Activated CD8-positive, alpha-beta T cell treated with anti-CD3 and anti-CD28 coated beads for 36 hours (primary cell): ENCODE data around the gene ZYX. TPM values are rescaled to one million over a fixed set of nuclear protein-coding genes. Genes with fewer than 3 reads are reported as not detected.
A peak's percentile ranks its signal among the peaks of the same experiment; 100 is the strongest.

ENCODE experiments used
- ATAC-seq: fragments of 200-7000 bp; cut with Tn5 transposase; one replicate; pipeline ENCODE4 v1.10.0; 2021; ENCODE audit warnings: mild to moderate bottlenecking, moderate library complexity
- CTCF ChIA-PET: fragments of 350-600 bp; sonication (Branson Sonifier 250); formaldehyde crosslinking; loops from one replicate; lab custom pipeline; 2021; ENCODE audit warnings: antibody characterized with exemption; lab: Charles Lee
- POLR2A ChIA-PET: fragments of 350-600 bp; sonication (Branson Sonifier 250); formaldehyde crosslinking; loops from one replicate; lab custom pipeline; 2021; ENCODE audit warnings: antibody characterized with exemption; lab: Charles Lee
- DNase-seq: peaks from one replicate; pipeline ENCODE4 v3.0.0-alpha.2; 2020
- H3K27ac Mint-ChIP-seq: one replicate; pipeline ENCODE4 v1.8.0; 2021; ENCODE audit warnings: mild to moderate bottlenecking, mixed read lengths
- H3K27me3 Mint-ChIP-seq: one replicate; pipeline ENCODE4 v1.8.0; 2021; ENCODE audit warnings: mixed read lengths
- H3K36me3 Mint-ChIP-seq: one replicate; pipeline ENCODE4 v1.8.0; 2021; ENCODE audit warnings: low read depth, mixed read lengths
- H3K4me1 Mint-ChIP-seq: one replicate; pipeline ENCODE4 v1.8.0; 2021; ENCODE audit warnings: low read depth, mixed read lengths
- H3K4me3 Mint-ChIP-seq: one replicate; pipeline ENCODE4 v1.8.0; 2021; ENCODE audit warnings: mild to moderate bottlenecking, moderate library complexity, mixed read lengths
- H3K9me3 Mint-ChIP-seq: one replicate; pipeline ENCODE4 v1.8.0; 2021; ENCODE audit warnings: mixed read lengths
- intact Hi-C: fragments of 100-400 bp; cut with micrococcal nuclease; formaldehyde crosslinking; loops from one replicate; pipeline ENCODE4 v1.10.0; 2022
- total RNA-seq, 2 experiments: library from RNA; stranded (reverse); gene quantifications; one replicate each; pipeline ENCODE4 v1.2.3, GENCODE V29; 2021
- TF ChIP-seq, protein P1 (sequence below): fragments of 200-600 bp; IDR thresholded peaks from one replicate; pipeline ENCODE4 v1.8.0; 2022; ENCODE audit warnings: antibody characterized with exemption, mild to moderate bottlenecking

Gene ZYX
- total RNA-seq, 2 experiments from 2014 or later = 111 to 120 TPM

DNA sequence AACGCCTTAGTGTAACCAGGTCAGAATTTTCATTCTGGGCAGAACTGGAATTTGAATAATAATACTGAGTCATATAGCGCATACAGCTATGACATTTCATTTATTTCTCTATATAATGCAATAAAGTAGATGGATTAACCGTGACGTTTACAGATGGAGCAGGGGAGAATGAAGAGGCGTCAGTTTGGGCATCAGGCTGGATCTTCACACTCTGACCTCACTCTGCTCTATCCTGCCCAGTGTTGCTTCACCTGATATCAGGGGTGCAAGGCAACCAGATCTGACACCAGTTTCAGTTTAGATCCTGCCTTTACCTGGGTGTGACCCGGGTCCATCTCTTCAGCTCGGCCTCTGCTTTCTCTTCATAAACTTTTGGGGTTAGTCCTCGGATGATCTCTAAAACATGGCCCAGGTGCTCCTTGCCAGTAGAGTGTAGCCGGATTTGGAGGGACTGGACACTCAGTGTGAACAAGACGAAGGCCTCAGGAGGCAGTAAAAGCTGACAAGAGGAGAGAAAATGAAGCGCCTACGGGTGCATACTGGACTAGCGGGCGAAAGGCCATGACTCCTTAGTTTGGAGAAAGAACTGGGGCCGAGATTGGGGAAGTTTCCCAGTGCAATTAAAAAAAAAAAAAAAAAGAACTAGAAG is 1.4 kb upstream of the ZYX start:
- Mint-ChIP-seq H3K27ac (peak overlapping the region; percentile 88), H3K27me3 (no peaks in the 10 kb centered on the region), H3K4me3 (peak overlapping the region; percentile 85), H3K36me3 (no peaks in the 10 kb centered on the region), H3K9me3 (no peaks in the 10 kb centered on the region), H3K4me1 (peaks cover 41% of the 10 kb centered on the region)
- POLR2A ChIA-PET = interaction anchor here (0.6 to 1.7 kb wide), 14 partner anchors 10 to 140 kb away, joined by 3 to 6 read pairs (median 4); partner anchors contain the start of gene GSTK1
- ATAC-seq = no peak
- CTCF ChIA-PET = interaction anchor here (0.7 to 3.0 kb wide), 30 partner anchors 8 to 142 kb away, joined by 3 to 47 read pairs (median 6); partner anchors contain the start of genes CASP2 and EPHA1
- intact Hi-C loops = loop anchor here (5.0 kb wide), 1 partner anchor 38 kb away; no protein-coding TSS in a partner anchor
- no peak for DNase-seq
- TF ChIP-seq, protein P1, sequence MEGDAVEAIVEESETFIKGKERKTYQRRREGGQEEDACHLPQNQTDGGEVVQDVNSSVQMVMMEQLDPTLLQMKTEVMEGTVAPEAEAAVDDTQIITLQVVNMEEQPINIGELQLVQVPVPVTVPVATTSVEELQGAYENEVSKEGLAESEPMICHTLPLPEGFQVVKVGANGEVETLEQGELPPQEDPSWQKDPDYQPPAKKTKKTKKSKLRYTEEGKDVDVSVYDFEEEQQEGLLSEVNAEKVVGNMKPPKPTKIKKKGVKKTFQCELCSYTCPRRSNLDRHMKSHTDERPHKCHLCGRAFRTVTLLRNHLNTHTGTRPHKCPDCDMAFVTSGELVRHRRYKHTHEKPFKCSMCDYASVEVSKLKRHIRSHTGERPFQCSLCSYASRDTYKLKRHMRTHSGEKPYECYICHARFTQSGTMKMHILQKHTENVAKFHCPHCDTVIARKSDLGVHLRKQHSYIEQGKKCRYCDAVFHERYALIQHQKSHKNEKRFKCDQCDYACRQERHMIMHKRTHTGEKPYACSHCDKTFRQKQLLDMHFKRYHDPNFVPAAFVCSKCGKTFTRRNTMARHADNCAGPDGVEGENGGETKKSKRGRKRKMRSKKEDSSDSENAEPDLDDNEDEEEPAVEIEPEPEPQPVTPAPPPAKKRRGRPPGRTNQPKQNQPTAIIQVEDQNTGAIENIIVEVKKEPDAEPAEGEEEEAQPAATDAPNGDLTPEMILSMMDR = no peak

DNA sequence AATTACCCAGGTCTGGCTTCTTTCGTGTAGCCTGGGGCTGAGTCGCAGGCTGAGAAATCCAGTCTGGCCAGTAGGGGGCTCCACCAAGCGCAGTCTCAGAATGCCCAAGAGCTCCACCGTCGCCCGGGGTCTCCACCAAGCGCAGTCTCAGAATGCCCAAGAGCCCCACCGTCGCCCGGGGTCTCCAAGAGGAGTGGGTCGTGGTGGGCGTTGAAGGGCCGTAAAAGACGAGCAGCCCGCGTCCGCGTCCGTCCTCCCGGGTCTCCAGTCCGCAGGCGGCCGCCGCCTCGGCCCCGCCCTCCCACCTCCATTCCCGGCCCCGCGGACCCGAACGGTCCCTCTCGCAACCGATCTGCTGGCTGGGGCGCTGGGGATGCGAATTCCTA is 892 bp upstream of the ZYX start:
- H3K4me3 Mint-ChIP-seq = peak overlapping the region; percentile 85
- ChIA-PET POLR2A (interaction anchor here (0.6 to 1.7 kb wide), 14 partner anchors 11 to 140 kb away, joined by 3 to 6 read pairs (median 4); partner anchors contain the start of gene GSTK1), CTCF (interaction anchor here (0.7 to 3.0 kb wide), 29 partner anchors 8 to 142 kb away, joined by 3 to 47 read pairs (median 6); partner anchors contain the start of genes CASP2 and EPHA1)
- peak overlapping the region; percentile 88 for H3K27ac Mint-ChIP-seq
- DNase-seq (peak; percentile 94), ATAC-seq (peak; percentile 45)
- TF ChIP-seq, protein P1 = peak; percentile 90
- no peaks in the 10 kb centered on the region for H3K27me3 Mint-ChIP-seq
- no peaks in the 10 kb centered on the region for H3K9me3 Mint-ChIP-seq
- H3K36me3 Mint-ChIP-seq = no peaks in the 10 kb centered on the region
- peaks cover 36% of the 10 kb centered on the region for H3K4me1 Mint-ChIP-seq
- intact Hi-C loops = no loop called here

DNA sequence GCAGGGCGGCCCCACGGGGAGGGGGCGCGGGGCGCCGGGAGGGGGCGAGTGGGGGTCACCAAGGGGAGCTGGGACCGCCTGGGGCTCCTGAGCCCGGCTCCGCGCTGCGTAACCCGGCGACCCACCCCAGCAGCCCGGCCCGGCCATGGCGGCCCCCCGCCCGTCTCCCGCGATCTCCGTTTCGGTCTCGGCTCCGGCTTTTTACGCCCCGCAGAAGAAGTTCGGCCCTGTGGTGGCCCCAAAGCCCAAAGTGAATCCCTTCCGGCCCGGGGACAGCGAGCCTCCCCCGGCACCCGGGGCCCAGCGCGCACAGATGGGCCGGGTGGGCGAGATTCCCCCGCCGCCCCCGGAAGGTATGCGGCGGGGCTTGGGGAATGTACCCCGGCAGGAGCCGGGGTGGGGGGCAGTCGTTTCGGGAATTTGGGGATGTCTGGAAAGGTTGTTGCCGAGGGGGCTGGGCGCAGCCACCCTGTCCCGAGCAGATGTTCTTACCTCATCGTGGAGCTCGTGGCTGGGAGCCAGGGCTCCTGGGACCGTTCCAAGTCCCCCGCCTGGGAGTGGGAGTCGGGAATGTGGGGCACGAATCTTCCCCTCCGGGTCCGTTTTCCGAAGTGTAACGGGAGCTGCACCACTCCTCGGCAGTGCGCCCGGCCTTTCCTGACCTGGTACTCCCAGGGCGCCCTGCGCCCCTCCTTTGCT is 431 bp downstream of the ZYX start:
- Mint-ChIP-seq H3K27me3 (no peaks in the 10 kb centered on the region), H3K27ac (peak overlapping the region; percentile 37), H3K4me1 (peaks cover 24% of the 10 kb centered on the region), H3K4me3 (no peak overlapping the region), H3K36me3 (no peaks in the 10 kb centered on the region), H3K9me3 (no peaks in the 10 kb centered on the region)
- ATAC-seq = peak; percentile 2
- intact Hi-C loops = no loop called here
- DNase-seq = peak; percentile 41
- CTCF ChIA-PET = interaction anchor here (0.8 to 2.4 kb wide), 5 partner anchors 25 to 141 kb away, joined by 3 to 6 read pairs (median 4); no protein-coding TSS in a partner anchor
- POLR2A ChIA-PET = interaction anchor here (0.7 to 1.6 kb wide), 5 partner anchors 9 to 76 kb away, joined by 3 to 4 read pairs (median 3); partner anchors contain the start of gene EPHA1
- TF ChIP-seq, protein P1 = no peak

DNA sequence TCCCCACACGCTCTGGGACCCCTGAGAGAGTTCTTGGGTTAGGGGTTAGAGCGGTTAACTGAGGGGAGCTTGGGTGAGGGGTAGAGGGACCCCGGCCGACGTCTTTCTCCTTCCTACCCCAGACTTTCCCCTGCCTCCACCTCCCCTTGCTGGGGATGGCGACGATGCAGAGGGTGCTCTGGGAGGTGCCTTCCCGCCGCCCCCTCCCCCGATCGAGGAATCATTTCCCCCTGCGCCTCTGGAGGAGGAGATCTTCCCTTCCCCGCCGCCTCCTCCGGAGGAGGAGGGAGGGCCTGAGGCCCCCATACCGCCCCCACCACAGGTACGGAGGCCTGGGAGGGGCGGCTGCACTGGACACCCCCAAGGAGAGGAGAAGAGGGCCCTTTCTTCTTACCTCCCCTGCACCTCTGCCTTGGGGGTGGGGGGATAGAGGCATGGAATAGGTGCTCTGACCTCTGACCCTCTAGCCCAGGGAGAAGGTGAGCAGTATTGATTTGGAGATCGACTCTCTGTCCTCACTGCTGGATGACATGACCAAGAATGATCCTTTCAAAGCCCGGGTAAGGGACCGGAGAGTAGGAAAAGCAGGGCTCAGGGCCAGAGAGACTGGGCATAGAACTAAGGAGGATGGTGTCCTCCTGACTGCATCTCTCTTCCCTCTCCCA is 1.1 kb downstream of the ZYX start:
- peaks cover 18% of the 10 kb centered on the region for H3K4me1 Mint-ChIP-seq
- DNase-seq (no peak), ATAC-seq (no peak)
- peak overlapping the region; percentile 22 for H3K27ac Mint-ChIP-seq
- no peaks in the 10 kb centered on the region for H3K9me3 Mint-ChIP-seq
- no peaks in the 10 kb centered on the region for H3K36me3 Mint-ChIP-seq
- TF ChIP-seq, protein P1 = no peak
- no peaks in the 10 kb centered on the region for H3K27me3 Mint-ChIP-seq
- POLR2A ChIA-PET = interaction anchor here (0.7 to 2.3 kb wide), 6 partner anchors 9 to 119 kb away, joined by 3 to 8 read pairs (median 4); partner anchors contain the start of genes EPHA1 and GSTK1
- CTCF ChIA-PET = interaction anchor here (0.6 to 1.5 kb wide), 4 partner anchors 11 to 141 kb away, joined by 3 to 4 read pairs (median 3); no protein-coding TSS in a partner anchor
- no peak overlapping the region for H3K4me3 Mint-ChIP-seq
- intact Hi-C loops = no loop called here
